HepG2 (cell line): ENCODE results near the gene ATOH8. TPM values are rescaled to one million over a fixed set of nuclear protein-coding genes. Genes with fewer than 3 reads are reported as not detected.
A peak's percentile ranks its signal among the peaks of the same experiment; 100 is the strongest.

Experiments
- ARID2 ChIP-seq: sonication (generic); formaldehyde crosslinking; IDR thresholded peaks from 2 replicates; pipeline ENCODE4 v1.8.1; 2022; ENCODE audit warnings: mild to moderate bottlenecking, missing genetic modification reagents, borderline replicate concordance
- ATRX ChIP-seq: sonication (generic); formaldehyde crosslinking; IDR thresholded peaks from 2 replicates; pipeline ENCODE4 v1.4.0; 2020; ENCODE audit warnings: missing genetic modification reagents, borderline replicate concordance
- CHCHD3 ChIP-seq: sonication (generic); formaldehyde crosslinking; IDR thresholded peaks from 2 replicates; pipeline ENCODE4 v1.8.0; 2022; ENCODE audit warnings: mild to moderate bottlenecking, missing genetic modification reagents, moderate library complexity
- GFI1 ChIP-seq: sonication (generic); formaldehyde crosslinking; IDR thresholded peaks from 2 replicates; pipeline ENCODE4 v1.5.0; 2020; ENCODE audit warnings: missing genetic modification reagents, mild to moderate bottlenecking, borderline replicate concordance
- HNRNPLL ChIP-seq: fragments of 200-400 bp; formaldehyde crosslinking; IDR thresholded peaks from 2 replicates; pipeline ENCODE4 v1.6.1; 2017; ENCODE audit warnings: mild to moderate bottlenecking, low read depth, low read length; ENCODE audit not compliant: poor library complexity, severe bottlenecking
- JARID2 ChIP-seq: sonication (generic); formaldehyde crosslinking; IDR thresholded peaks from 2 replicates; pipeline ENCODE4 v1.8.1; 2023; ENCODE audit warnings: missing genetic modification reagents, inconsistent platforms; ENCODE audit not compliant: insufficient replicate concordance
- KLF12 ChIP-seq: sonication (generic); formaldehyde crosslinking; IDR thresholded peaks from 2 replicates; pipeline ENCODE4 v1.4.0; 2020; ENCODE audit warnings: missing genetic modification reagents, borderline replicate concordance
- MIER2 ChIP-seq: IDR thresholded peaks from 2 replicates; pipeline ENCODE4 v1.6.1; 2016; ENCODE audit warnings: missing biosample characterization, missing genetic modification reagents
- MYNN ChIP-seq: sonication (generic); formaldehyde crosslinking; IDR thresholded peaks from 2 replicates; pipeline ENCODE4 v1.4.0; 2020; ENCODE audit warnings: mild to moderate bottlenecking, low read depth, missing genetic modification reagents
- NR0B2 ChIP-seq: sonication (generic); formaldehyde crosslinking; IDR thresholded peaks from 2 replicates; pipeline ENCODE4 v1.4.0; 2020; ENCODE audit warnings: mild to moderate bottlenecking, missing genetic modification reagents
- NR2C2 ChIP-seq: sonication (generic); formaldehyde crosslinking; IDR thresholded peaks from 2 replicates; pipeline ENCODE4 v1.4.0; 2020; ENCODE audit warnings: missing genetic modification reagents, mild to moderate bottlenecking, moderate library complexity, borderline replicate concordance
- NRL ChIP-seq: sonication (generic); formaldehyde crosslinking; IDR thresholded peaks from 2 replicates; pipeline ENCODE4 v1.5.0; 2020; ENCODE audit warnings: missing genetic modification reagents, mild to moderate bottlenecking, moderate library complexity, borderline replicate concordance
- SOX6 ChIP-seq, 2 experiments: fragments of 450-650 bp in 1 of 2; sonication (generic) in 1 of 2; formaldehyde crosslinking in 1 of 2; IDR thresholded peaks; 2 replicates each; pipeline versions ENCODE4 v1.4.0 to v1.6.1; 2017 to 2020; ENCODE audit warnings: antibody characterized with exemption in 1 of 2, mild to moderate bottlenecking in 1 of 2, missing genetic modification reagents in 1 of 2
- SPEN ChIP-seq: sonication (generic); formaldehyde crosslinking; IDR thresholded peaks from 2 replicates; pipeline ENCODE4 v1.5.1; 2020; ENCODE audit warnings: low read depth, mild to moderate bottlenecking, missing genetic modification reagents
- ZBTB49 ChIP-seq: sonication (generic); formaldehyde crosslinking; IDR thresholded peaks from 2 replicates; pipeline ENCODE4 v1.4.0; 2020; ENCODE audit warnings: missing genetic modification reagents, borderline replicate concordance
- ZFP1 ChIP-seq: IDR thresholded peaks from 2 replicates; pipeline ENCODE4 v1.6.1; 2016
- ZFP82 ChIP-seq: sonication (generic); formaldehyde crosslinking; IDR thresholded peaks from 2 replicates; pipeline ENCODE4 v1.5.1; 2020; ENCODE audit warnings: mild to moderate bottlenecking, missing genetic modification reagents, borderline replicate concordance
- ZFYVE20 ChIP-seq: sonication (generic); formaldehyde crosslinking; IDR thresholded peaks from 2 replicates; pipeline ENCODE4 v1.8.0; 2023; ENCODE audit warnings: low read depth, mild to moderate bottlenecking, moderate library complexity, missing genetic modification reagents, borderline replicate concordance
- ZNF224 ChIP-seq: sonication (generic); formaldehyde crosslinking; IDR thresholded peaks from 2 replicates; pipeline ENCODE4 v1.5.0; 2020; ENCODE audit warnings: mild to moderate bottlenecking, missing genetic modification reagents
- ZNF737 ChIP-seq: sonication (generic); formaldehyde crosslinking; IDR thresholded peaks from 2 replicates; pipeline ENCODE4 v1.5.0; 2020; ENCODE audit warnings: missing genetic modification reagents, mild to moderate bottlenecking, borderline replicate concordance
- ZNF775 ChIP-seq: sonication (generic); formaldehyde crosslinking; IDR thresholded peaks from 2 replicates; pipeline ENCODE4 v1.4.0; 2020; ENCODE audit warnings: missing genetic modification reagents, mild to moderate bottlenecking, moderate library complexity, borderline replicate concordance
- polyA plus RNA-seq, 8 experiments: library from polyadenylated mRNA; depleted of rRNA in 3 of 8; stranded (reverse) in 7 of 8; unstranded in 1 of 8; fragments of >200 nt; fragmentation: Illumina TruSeq in 4 of 8; extraction: Trizol in 4 of 8; gene quantifications; 2 replicates each; pipeline versions ENCODE4 v1.2.1 to v1.2.3, GENCODE V29; 2011 to 2016; ENCODE audit warnings: low read depth in 4 of 8, missing spikeins in 1 of 8, mixed read lengths in 1 of 8; ENCODE audit not compliant: insufficient read depth in 1 of 8
- total RNA-seq, 5 experiments: library from RNA; depleted of rRNA; stranded (reverse); fragments of >200 nt; fragmentation: Illumina TruSeq; extraction: Trizol; gene quantifications; 2 replicates each; pipeline ENCODE4 v1.2.3, GENCODE V29; 2016; ENCODE audit warnings: low read depth in 1 of 5
- TF ChIP-seq, protein P1 (sequence below): IDR thresholded peaks from 2 replicates; pipeline ENCODE4 v1.6.1; 2016; ENCODE audit warnings: mild to moderate bottlenecking
- TF ChIP-seq, protein P2 (sequence below): sonication (generic); formaldehyde crosslinking; IDR thresholded peaks from 2 replicates; pipeline ENCODE4 v1.4.0; 2020; ENCODE audit warnings: missing genetic modification reagents

The ATOH8 gene
- total and polyA plus RNA-seq, 2 of the 13 experiments (the other 11 are each of a cell fraction or from before 2014, with no cell fraction given), result 0.13 to 0.61 TPM

- TF ChIP-seq ARID2, result no peak
- TF ChIP-seq JARID2 (CRISPR knock-in tag), result no peak
- TF ChIP-seq, protein P1, sequence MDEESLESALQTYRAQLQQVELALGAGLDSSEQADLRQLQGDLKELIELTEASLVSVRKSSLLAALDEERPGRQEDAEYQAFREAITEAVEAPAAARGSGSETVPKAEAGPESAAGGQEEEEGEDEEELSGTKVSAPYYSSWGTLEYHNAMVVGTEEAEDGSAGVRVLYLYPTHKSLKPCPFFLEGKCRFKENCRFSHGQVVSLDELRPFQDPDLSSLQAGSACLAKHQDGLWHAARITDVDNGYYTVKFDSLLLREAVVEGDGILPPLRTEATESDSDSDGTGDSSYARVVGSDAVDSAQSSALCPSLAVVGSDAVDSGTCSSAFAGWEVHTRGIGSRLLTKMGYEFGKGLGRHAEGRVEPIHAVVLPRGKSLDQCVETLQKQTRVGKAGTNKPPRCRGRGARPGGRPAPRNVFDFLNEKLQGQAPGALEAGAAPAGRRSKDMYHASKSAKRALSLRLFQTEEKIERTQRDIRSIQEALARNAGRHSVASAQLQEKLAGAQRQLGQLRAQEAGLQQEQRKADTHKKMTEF (CRISPR knock-in tag), result peak; percentile 72; the same call in 1 of the 2 replicates
- no peak for TF ChIP-seq GFI1 (CRISPR knock-in tag)
- no peak for TF ChIP-seq NR2C2 (CRISPR knock-in tag)
- no peak for TF ChIP-seq MYNN (CRISPR knock-in tag)
- no peak for TF ChIP-seq ZBTB49
- no peak for TF ChIP-seq NR0B2
- TF ChIP-seq ZFP1 (CRISPR knock-in tag), result no peak
- TF ChIP-seq ZNF737 (CRISPR knock-in tag), result no peak
- TF ChIP-seq CHCHD3 (CRISPR knock-in tag), result no peak
- no peak for TF ChIP-seq NRL (CRISPR knock-in tag)
- no peak for TF ChIP-seq ATRX
- no peak for TF ChIP-seq KLF12 (CRISPR knock-in tag)
- TF ChIP-seq ZNF775, result no peak
- no peak for TF ChIP-seq ZFP82 (CRISPR knock-in tag)
- no peak for TF ChIP-seq SPEN
- no peak for TF ChIP-seq ZFYVE20 (CRISPR knock-in tag)
- TF ChIP-seq ZNF224 (CRISPR knock-in tag), result no peak
- TF ChIP-seq MIER2 (CRISPR knock-in tag), result peak; percentile 51; the same call in 1 of the 2 replicates
- TF ChIP-seq, protein P2, sequence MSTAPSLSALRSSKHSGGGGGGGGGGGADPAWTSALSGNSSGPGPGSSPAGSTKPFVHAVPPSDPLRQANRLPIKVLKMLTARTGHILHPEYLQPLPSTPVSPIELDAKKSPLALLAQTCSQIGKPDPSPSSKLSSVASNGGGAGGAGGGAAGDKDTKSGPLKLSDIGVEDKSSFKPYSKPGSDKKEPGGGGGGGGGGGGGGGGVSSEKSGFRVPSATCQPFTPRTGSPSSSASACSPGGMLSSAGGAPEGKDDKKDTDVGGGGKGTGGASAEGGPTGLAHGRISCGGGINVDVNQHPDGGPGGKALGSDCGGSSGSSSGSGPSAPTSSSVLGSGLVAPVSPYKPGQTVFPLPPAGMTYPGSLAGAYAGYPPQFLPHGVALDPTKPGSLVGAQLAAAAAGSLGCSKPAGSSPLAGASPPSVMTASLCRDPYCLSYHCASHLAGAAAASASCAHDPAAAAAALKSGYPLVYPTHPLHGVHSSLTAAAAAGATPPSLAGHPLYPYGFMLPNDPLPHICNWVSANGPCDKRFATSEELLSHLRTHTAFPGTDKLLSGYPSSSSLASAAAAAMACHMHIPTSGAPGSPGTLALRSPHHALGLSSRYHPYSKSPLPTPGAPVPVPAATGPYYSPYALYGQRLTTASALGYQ (CRISPR knock-in tag), result no peak
- no peak for TF ChIP-seq SOX6 (IDR thresholded peaks at IDR 0.05)
- TF ChIP-seq SOX6 (CRISPR knock-in tag; IDR thresholded peaks at IDR 0.05), result 0 out of 2 replicates have a peak, but pooled peaks have one; percentile 3
- peak; percentile 28 for TF ChIP-seq HNRNPLL
Observed at GRCh38 chr2:85772019-85772745, 18.4 kb downstream of the ATOH8 start (continued).
